GM12878 (cell line): ENCODE data around the gene CFAP91. TPM values are rescaled to one million over a fixed set of nuclear protein-coding genes. Genes with fewer than 3 reads are reported as not detected.

ENCODE experiments used
- ATAC-seq: fragments of 200-7000 bp; cut with Tn5 transposase; 3 replicates; pipeline ENCODE4 v1.9.1; 2020; ENCODE audit warnings: mild to moderate bottlenecking, moderate library complexity
- BruUV-seq: library from RNA; stranded (reverse); fragments of 400-500 nt; replicated peaks from 2 replicates; lab custom pipeline; 2021; lab: Mats Ljungman, UMichigan
- CTCF ChIA-PET: fragments of 300-600 bp; sonication (Branson Sonifier 250); formaldehyde crosslinking; extraction: SDS; loops from one replicate; lab custom pipeline; 2021; ENCODE audit warnings: inconsistent platforms; lab: Yijun Ruan, JAX
- POLR2A ChIA-PET: fragments of 350-600 bp; formaldehyde crosslinking; extraction: SDS; loops from one replicate; lab custom pipeline; 2021; ENCODE audit warnings: inconsistent platforms; lab: Charles Lee
- RAD21 ChIA-PET: fragments of 300-600 bp; sonication (Branson Sonifier 250); formaldehyde crosslinking; loops from one replicate; lab custom pipeline; 2023; ENCODE audit warnings: antibody characterized with exemption; ENCODE audit not compliant: unreplicated experiment; lab: Charles Lee
- SMC1A ChIA-PET: fragments of 300-600 bp; sonication (Branson Sonifier 250); formaldehyde crosslinking; loops from one replicate; lab custom pipeline; 2023; ENCODE audit not compliant: unreplicated experiment, uncharacterized antibody; lab: Charles Lee
- DNase-seq: peaks from one replicate; pipeline ENCODE4 v3.0.0-alpha.2; 2011; ENCODE audit warnings: low read depth, low spot score
- FAIRE-seq: peaks from 3 replicates; lab custom pipeline; 2011; peaks lifted over from hg19 to GRCh38; lab: Jason Lieb, UNC
- H2AFZ ChIP-seq: 2 replicates; pipeline ENCODE4 v1.6.0; 2011; ENCODE audit warnings: low read depth, low read length, control low read depth; ENCODE audit not compliant: control insufficient read depth
- H3K27ac ChIP-seq: 2 replicates; pipeline ENCODE4 v1.5.1; 2011; ENCODE audit warnings: control low read depth; ENCODE audit not compliant: control insufficient read depth, insufficient read depth
- H3K27me3 ChIP-seq, 2 experiments: replicated peaks in 1 of 2; 2 replicates each; pipeline versions ENCODE4 v1.6.0 to v1.6.1; 2011; ENCODE audit warnings: low read length in 1 of 2; ENCODE audit not compliant: control insufficient read depth in 2 of 2, insufficient read depth in 2 of 2
- H3K36me3 ChIP-seq, 2 experiments: 2 replicates each; pipeline ENCODE4 v1.5.1; 2011; ENCODE audit warnings: low read length in 1 of 2; ENCODE audit not compliant: control insufficient read depth in 2 of 2, insufficient read depth in 2 of 2
- H3K4me1 ChIP-seq: 2 replicates; pipeline ENCODE4 v1.6.1; 2011; ENCODE audit warnings: mild to moderate bottlenecking, low read length, moderate library complexity, mixed read lengths; ENCODE audit not compliant: control insufficient read depth, insufficient read depth
- H3K4me2 ChIP-seq: 2 replicates; pipeline ENCODE4 v1.6.0; 2011; ENCODE audit warnings: control low read depth; ENCODE audit not compliant: control insufficient read depth, insufficient read depth
- H3K4me3 ChIP-seq: fragments of 200-600 bp; sonication (generic); 2 replicates; pipeline ENCODE4 v1.5.1; 2016
- H3K79me2 ChIP-seq: 2 replicates; pipeline ENCODE4 v1.6.0; 2011; ENCODE audit warnings: low read length; ENCODE audit not compliant: control insufficient read depth, insufficient read depth
- H3K9ac ChIP-seq: 2 replicates; pipeline ENCODE4 v1.8.0; 2011; ENCODE audit warnings: low read length, control low read depth, mixed read lengths; ENCODE audit not compliant: control insufficient read depth, insufficient read depth
- H3K9me3 ChIP-seq: replicated peaks from 3 replicates; pipeline ENCODE4 v1.5.1; 2011; ENCODE audit warnings: mild to moderate bottlenecking, low read length; ENCODE audit not compliant: control insufficient read depth, insufficient read depth
- H4K20me1 ChIP-seq: 2 replicates; pipeline ENCODE4 v1.6.0; 2011; ENCODE audit not compliant: control insufficient read depth, insufficient read depth
- BRCA1 ChIP-seq: IDR thresholded peaks from 2 replicates; pipeline ENCODE4 v1.6.1; 2011; ENCODE audit warnings: low read depth, low read length, improper control_type of control experiment
- DPF2 ChIP-seq: fragments of 450-650 bp; IDR thresholded peaks from 2 replicates; pipeline ENCODE4 v1.6.1; 2017; ENCODE audit warnings: mild to moderate bottlenecking
- E2F8 ChIP-seq: fragments of 450-650 bp; IDR thresholded peaks from 2 replicates; pipeline ENCODE4 v1.6.1; 2018; ENCODE audit warnings: mild to moderate bottlenecking, low read depth, moderate library complexity; ENCODE audit not compliant: partially characterized antibody
- EED ChIP-seq: sonication (generic); IDR thresholded peaks from 2 replicates; pipeline ENCODE4 v1.6.1; 2016; ENCODE audit warnings: antibody characterized with exemption, low read depth
- ELK1 ChIP-seq: IDR thresholded peaks from 2 replicates; pipeline ENCODE4 v1.6.1; 2012; ENCODE audit warnings: low read depth, low read length, improper control_type of control experiment
- ESRRA ChIP-seq: IDR thresholded peaks from 2 replicates; pipeline ENCODE4 v1.6.1; 2012; ENCODE audit warnings: mild to moderate bottlenecking, low read length, improper control_type of control experiment
- EZH2 ChIP-seq: IDR thresholded peaks from 2 replicates; pipeline ENCODE4 v1.6.1; 2012; ENCODE audit warnings: low read depth, mild to moderate bottlenecking, control low read depth, inconsistent platforms, low read length, borderline replicate concordance; ENCODE audit not compliant: control insufficient read depth
- JUND ChIP-seq: IDR thresholded peaks from 2 replicates; pipeline ENCODE4 v1.6.1; 2012; ENCODE audit warnings: low read depth, mild to moderate bottlenecking, low read length, improper control_type of control experiment, moderate library complexity
- NFIC ChIP-seq: IDR thresholded peaks from 2 replicates; pipeline ENCODE4 v1.6.1; 2012; ENCODE audit warnings: low read depth, mild to moderate bottlenecking, inconsistent platforms, low read length, moderate library complexity
- NR2C1 ChIP-seq: fragments of 450-650 bp; IDR thresholded peaks from 2 replicates; pipeline ENCODE4 v1.6.1; 2017; ENCODE audit warnings: antibody characterized with exemption, mild to moderate bottlenecking, moderate library complexity
- POLR2AphosphoS5 ChIP-seq: IDR thresholded peaks from 2 replicates; pipeline ENCODE4 v1.6.1; 2011; ENCODE audit warnings: mild to moderate bottlenecking, low read length, inconsistent platforms
- SIN3A ChIP-seq: IDR thresholded peaks from 2 replicates; pipeline ENCODE4 v1.6.1; 2012; ENCODE audit warnings: low read depth, low read length, improper control_type of control experiment
- STAT3 ChIP-seq: IDR thresholded peaks from 2 replicates; pipeline ENCODE4 v1.6.1; 2011; ENCODE audit warnings: low read depth, low read length, improper control_type of control experiment
- SUPT20H ChIP-seq: IDR thresholded peaks from 2 replicates; pipeline ENCODE4 v1.6.1; 2011; ENCODE audit warnings: low read depth, mild to moderate bottlenecking, low read length, moderate library complexity, borderline replicate concordance; ENCODE audit not compliant: control insufficient read depth
- ZBTB11 ChIP-seq: fragments of 450-650 bp; formaldehyde crosslinking; IDR thresholded peaks from 2 replicates; pipeline ENCODE4 v1.5.0; 2022; ENCODE audit warnings: mild to moderate bottlenecking, missing genetic modification characterization
- ZNF24 ChIP-seq: fragments of 450-650 bp; IDR thresholded peaks from 2 replicates; pipeline ENCODE4 v1.6.1; 2017; ENCODE audit warnings: antibody characterized with exemption, mild to moderate bottlenecking
- WGBS: methylation state at CpG from one replicate; pipeline ENCODE4 v1.1.6; 2016; ENCODE audit warnings: low lambda C conversion rate; ENCODE audit not compliant: insufficient replicate concordance, insufficient coverage; ENCODE audit errors: missing lambda C conversion rate; 5-methylcytosine and 5-hydroxymethylcytosine counted together
- in situ Hi-C: fragments of 300-500 bp; cut with MboI; formaldehyde crosslinking; loops from 9 replicates; pipeline ENCODE4 v1.14.3; 2018; ENCODE audit warnings: mixed read lengths
- intact Hi-C: fragments of 100-400 bp; cut with micrococcal nuclease; formaldehyde crosslinking; loops from one replicate; pipeline ENCODE4 v1.14.2; 2022; ENCODE audit not compliant: unreplicated experiment
- polyA plus RNA-seq, 11 experiments: library from polyadenylated mRNA; depleted of rRNA in 4 of 11; unstranded in 6 of 11; stranded (reverse) in 5 of 11; fragments of >200 nt; fragmentation: Nextera tagmentation in 4 of 11; fragmentation: Illumina TruSeq in 1 of 11; extraction: Ambion mirVana in 4 of 11; extraction: Trizol in 1 of 11; gene quantifications; 1 replicate in 1 of 11; 2 replicates in 10 of 11; pipeline versions ENCODE4 v1.2.1 to v1.2.3, GENCODE V29; 2011 to 2016; ENCODE audit warnings: inconsistent platforms in 2 of 11, missing spikeins in 2 of 11, low read depth in 1 of 11
- total RNA-seq, 4 experiments: library from RNA; depleted of rRNA in 3 of 4; stranded (reverse); fragments of >200 nt in 3 of 4; fragmentation: Illumina TruSeq in 1 of 4; extraction: Trizol in 1 of 4; gene quantifications; 2 replicates each; pipeline versions ENCODE4 v1.2.1 to v1.2.3, GENCODE V29; 2013 to 2021

The CFAP91 gene
- total and polyA plus RNA-seq, 10 of the 15 experiments (the other 5 are each of a cell fraction or from before 2014, with no cell fraction given) = 0.03 to 2.2 (median 0.92) TPM

DNA sequence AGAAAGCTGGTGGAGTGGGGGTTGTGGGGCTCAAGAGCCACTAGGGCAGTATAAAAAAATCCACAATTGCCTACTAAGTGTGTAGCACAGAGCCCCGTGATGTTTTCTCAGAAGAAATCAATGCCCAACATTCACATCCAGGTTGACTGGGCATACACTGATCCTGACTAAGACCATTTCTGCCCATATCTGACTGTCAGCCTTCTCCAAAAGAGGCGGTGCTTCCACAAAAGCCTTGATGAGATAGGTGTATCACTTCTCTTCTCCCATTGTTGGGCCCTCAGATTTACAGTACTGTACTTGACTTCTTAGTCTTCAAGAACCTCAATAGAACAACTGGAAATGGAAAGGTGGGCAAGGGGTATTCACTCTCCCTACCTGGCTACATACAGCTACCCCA is 43.8 kb upstream of the CFAP91 start (continued):
- TF ChIP-seq E2F8 (no peak), SIN3A (no peak), SUPT20H (no peak), POLR2AphosphoS5 (no peak), DPF2 (no peak), STAT3 (no peak)
- TF ChIP-seq, all 136 proteins: peak for 0

- H3K4me1 ChIP-seq = peaks cover 25% of the 10 kb centered on the region
- H3K27ac ChIP-seq = no peak overlapping the region
- ChIA-PET CTCF (no interaction called here), POLR2A (no interaction called here), SMC1A (interaction anchor here (1.1 to 2.7 kb wide), 5 partner anchors 11 to 57 kb away, joined by 3 to 10 read pairs (median 3); no protein-coding TSS in a partner anchor), RAD21 (interaction anchor here (2.5 to 2.6 kb wide), 2 partner anchors 59 kb away, joined by 8 to 13 read pairs; no protein-coding TSS in a partner anchor)
- ATAC-seq (no peak), FAIRE-seq (no peak), DNase-seq (no peak)
- H3K9me3 ChIP-seq = no peaks in the 10 kb centered on the region
- no peaks in the 10 kb centered on the region for H3K79me2 ChIP-seq
- in situ Hi-C loops = no loop called here
- H3K36me3 ChIP-seq = no peaks in the 10 kb centered on the region; a peak in 1 of 4 replicates
- no peak overlapping the region for H3K9ac ChIP-seq
- no peak overlapping the region for H2AFZ ChIP-seq
- no TSS peak for BruUV-seq
- 81% methylated on average over 9 of the region's 9 CpGs for WGBS
- no peaks in the 10 kb centered on the region for H3K27me3 ChIP-seq
- no peaks in the 10 kb centered on the region for H4K20me1 ChIP-seq
- H3K4me2 ChIP-seq = no peak overlapping the region
- intact Hi-C loops = no loop called here
- H3K4me3 ChIP-seq = no peak overlapping the region
- TF ChIP-seq EED (no peak), NFIC (no peak), NR2C1 (no peak), ZNF24 (no peak), ZBTB11 (CRISPR knock-in tag) (no peak), ELK1 (no peak), BRCA1 (no peak), ESRRA (no peak), EZH2 (no peak), JUND (no peak)
Measured at GRCh38 chr3:119659606-119660291, 43.1 kb upstream of the CFAP91 start.
